GM12878 (cell line): ENCODE results near the gene RPUSD3. TPM values are rescaled to one million over a fixed set of nuclear protein-coding genes. Genes with fewer than 3 reads are reported as not detected.

Experiments used
- ATAC-seq: fragments of 200-7000 bp; cut with Tn5 transposase; 3 replicates; pipeline ENCODE4 v1.9.1; 2020; ENCODE audit warnings: mild to moderate bottlenecking, moderate library complexity
- BruUV-seq: library from RNA; stranded (reverse); fragments of 400-500 nt; replicated peaks from 2 replicates; lab custom pipeline; 2021; lab: Mats Ljungman, UMichigan
- CTCF ChIA-PET: fragments of 300-600 bp; sonication (Branson Sonifier 250); formaldehyde crosslinking; extraction: SDS; loops from one replicate; lab custom pipeline; 2021; ENCODE audit warnings: inconsistent platforms; lab: Yijun Ruan, JAX
- POLR2A ChIA-PET: fragments of 350-600 bp; formaldehyde crosslinking; extraction: SDS; loops from one replicate; lab custom pipeline; 2021; ENCODE audit warnings: inconsistent platforms; lab: Charles Lee
- RAD21 ChIA-PET: fragments of 300-600 bp; sonication (Branson Sonifier 250); formaldehyde crosslinking; loops from one replicate; lab custom pipeline; 2023; ENCODE audit warnings: antibody characterized with exemption; ENCODE audit not compliant: unreplicated experiment; lab: Charles Lee
- SMC1A ChIA-PET: fragments of 300-600 bp; sonication (Branson Sonifier 250); formaldehyde crosslinking; loops from one replicate; lab custom pipeline; 2023; ENCODE audit not compliant: unreplicated experiment, uncharacterized antibody; lab: Charles Lee
- DNase-seq: peaks from one replicate; pipeline ENCODE4 v3.0.0-alpha.2; 2011; ENCODE audit warnings: low read depth, low spot score
- FAIRE-seq: peaks from 3 replicates; lab custom pipeline; 2011; peaks lifted over from hg19 to GRCh38; lab: Jason Lieb, UNC
- H2AFZ ChIP-seq: 2 replicates; pipeline ENCODE4 v1.6.0; 2011; ENCODE audit warnings: low read depth, low read length, control low read depth; ENCODE audit not compliant: control insufficient read depth
- H3K27ac ChIP-seq: 2 replicates; pipeline ENCODE4 v1.5.1; 2011; ENCODE audit warnings: control low read depth; ENCODE audit not compliant: control insufficient read depth, insufficient read depth
- H3K27me3 ChIP-seq, 2 experiments: replicated peaks in 1 of 2; 2 replicates each; pipeline versions ENCODE4 v1.6.0 to v1.6.1; 2011; ENCODE audit warnings: low read length in 1 of 2; ENCODE audit not compliant: control insufficient read depth in 2 of 2, insufficient read depth in 2 of 2
- H3K36me3 ChIP-seq, 2 experiments: 2 replicates each; pipeline ENCODE4 v1.5.1; 2011; ENCODE audit warnings: low read length in 1 of 2; ENCODE audit not compliant: control insufficient read depth in 2 of 2, insufficient read depth in 2 of 2
- H3K4me1 ChIP-seq: 2 replicates; pipeline ENCODE4 v1.6.1; 2011; ENCODE audit warnings: mild to moderate bottlenecking, low read length, moderate library complexity, mixed read lengths; ENCODE audit not compliant: control insufficient read depth, insufficient read depth
- H3K4me2 ChIP-seq: 2 replicates; pipeline ENCODE4 v1.6.0; 2011; ENCODE audit warnings: control low read depth; ENCODE audit not compliant: control insufficient read depth, insufficient read depth
- H3K4me3 ChIP-seq: fragments of 200-600 bp; sonication (generic); 2 replicates; pipeline ENCODE4 v1.5.1; 2016
- H3K79me2 ChIP-seq: 2 replicates; pipeline ENCODE4 v1.6.0; 2011; ENCODE audit warnings: low read length; ENCODE audit not compliant: control insufficient read depth, insufficient read depth
- H3K9ac ChIP-seq: 2 replicates; pipeline ENCODE4 v1.8.0; 2011; ENCODE audit warnings: low read length, control low read depth, mixed read lengths; ENCODE audit not compliant: control insufficient read depth, insufficient read depth
- H3K9me3 ChIP-seq: replicated peaks from 3 replicates; pipeline ENCODE4 v1.5.1; 2011; ENCODE audit warnings: mild to moderate bottlenecking, low read length; ENCODE audit not compliant: control insufficient read depth, insufficient read depth
- H4K20me1 ChIP-seq: 2 replicates; pipeline ENCODE4 v1.6.0; 2011; ENCODE audit not compliant: control insufficient read depth, insufficient read depth
- ASH2L ChIP-seq: fragments of 300-600, 200-600 bp; sonication (generic); IDR thresholded peaks from 2 replicates; pipeline ENCODE4 v1.6.1; 2017; ENCODE audit warnings: low read depth, mild to moderate bottlenecking, borderline replicate concordance
- BACH1 ChIP-seq: fragments of 450-650 bp; IDR thresholded peaks from 2 replicates; pipeline ENCODE4 v1.6.1; 2017; ENCODE audit warnings: mild to moderate bottlenecking, borderline replicate concordance
- CHD4 ChIP-seq: fragments of 200-600 bp; sonication (generic); IDR thresholded peaks from 2 replicates; pipeline ENCODE4 v1.6.1; 2016; ENCODE audit warnings: mild to moderate bottlenecking
- CREM ChIP-seq: IDR thresholded peaks from 2 replicates; pipeline ENCODE4 v1.6.1; 2014; ENCODE audit warnings: antibody characterized with exemption, low read depth
- KDM1A ChIP-seq: fragments of 200-600 bp; sonication (generic); IDR thresholded peaks from 2 replicates; pipeline ENCODE4 v1.6.1; 2016; ENCODE audit warnings: borderline replicate concordance
- MYB ChIP-seq: fragments of 150-350 bp; IDR thresholded peaks from 2 replicates; pipeline ENCODE4 v1.6.1; 2014; ENCODE audit warnings: mild to moderate bottlenecking, low read depth, low read length, borderline replicate concordance
- NR2F1 ChIP-seq: fragments of 450-650 bp; conservative IDR thresholded peaks from 2 replicates; pipeline ENCODE4 v1.6.1; 2017; ENCODE audit warnings: mild to moderate bottlenecking
- POLR2A ChIP-seq: IDR thresholded peaks from 2 replicates; pipeline ENCODE4 v1.6.1; 2011; ENCODE audit warnings: low read depth, mild to moderate bottlenecking, low read length
- RAD21 ChIP-seq: IDR thresholded peaks from 2 replicates; pipeline ENCODE4 v1.6.1; 2011; ENCODE audit warnings: mild to moderate bottlenecking, low read depth, low read length, moderate library complexity; ENCODE audit not compliant: insufficient read depth
- SUPT20H ChIP-seq: IDR thresholded peaks from 2 replicates; pipeline ENCODE4 v1.6.1; 2011; ENCODE audit warnings: low read depth, mild to moderate bottlenecking, low read length, moderate library complexity, borderline replicate concordance; ENCODE audit not compliant: control insufficient read depth
- ZBED1 ChIP-seq: IDR thresholded peaks from 2 replicates; pipeline ENCODE4 v1.6.1; 2016; ENCODE audit warnings: borderline replicate concordance
- in situ Hi-C: fragments of 300-500 bp; cut with MboI; formaldehyde crosslinking; loops from 9 replicates; pipeline ENCODE4 v1.14.3; 2018; ENCODE audit warnings: mixed read lengths
- intact Hi-C: fragments of 100-400 bp; cut with micrococcal nuclease; formaldehyde crosslinking; loops from one replicate; pipeline ENCODE4 v1.14.2; 2022; ENCODE audit not compliant: unreplicated experiment
- polyA plus RNA-seq, 11 experiments: library from polyadenylated mRNA; depleted of rRNA in 4 of 11; unstranded in 6 of 11; stranded (reverse) in 5 of 11; fragments of >200 nt; fragmentation: Nextera tagmentation in 4 of 11; fragmentation: Illumina TruSeq in 1 of 11; extraction: Ambion mirVana in 4 of 11; extraction: Trizol in 1 of 11; gene quantifications; 1 replicate in 1 of 11; 2 replicates in 10 of 11; pipeline versions ENCODE4 v1.2.1 to v1.2.3, GENCODE V29; 2011 to 2016; ENCODE audit warnings: inconsistent platforms in 2 of 11, missing spikeins in 2 of 11, low read depth in 1 of 11
- total RNA-seq, 4 experiments: library from RNA; depleted of rRNA in 3 of 4; stranded (reverse); fragments of >200 nt in 3 of 4; fragmentation: Illumina TruSeq in 1 of 4; extraction: Trizol in 1 of 4; gene quantifications; 2 replicates each; pipeline versions ENCODE4 v1.2.1 to v1.2.3, GENCODE V29; 2013 to 2021
- TF ChIP-seq, protein P1 (sequence below): IDR thresholded peaks from 2 replicates; pipeline ENCODE4 v1.6.1; 2011; ENCODE audit warnings: low read depth, mild to moderate bottlenecking, low read length, moderate library complexity, borderline replicate concordance; ENCODE audit errors: extremely low read depth

The RPUSD3 gene
- total and polyA plus RNA-seq, 10 of the 15 experiments (the other 5 are each of a cell fraction or from before 2014, with no cell fraction given) = 6.4 to 72.9 (median 41.8) TPM

DNA sequence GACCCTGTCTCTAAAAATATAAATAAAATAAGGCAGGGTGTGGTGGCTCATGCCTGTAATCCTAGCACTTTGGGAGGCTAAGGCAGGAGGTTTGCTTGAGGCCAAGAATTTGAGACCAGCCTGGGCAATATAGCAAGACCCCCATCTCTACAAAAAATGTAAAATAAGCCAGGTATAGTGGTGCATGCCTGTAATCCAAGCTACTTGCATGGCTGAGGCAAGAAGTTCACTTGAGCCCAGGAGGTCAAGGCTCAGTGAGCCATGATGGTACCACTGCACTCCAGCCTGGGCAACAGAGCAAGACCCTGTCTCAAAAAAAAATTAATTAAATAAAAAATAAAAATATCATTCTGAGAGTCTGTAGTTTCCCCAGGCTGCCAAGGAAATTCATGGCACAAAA lies 42.5 kb upstream of the RPUSD3 start:
- SMC1A ChIA-PET = no interaction called here
- no peak for ATAC-seq
- Histone ChIP-seq H2AFZ (no peak overlapping the region), H3K4me2 (no peak overlapping the region), H3K27me3 (no peaks in the 10 kb centered on the region), H3K4me1 (no peaks in the 10 kb centered on the region), H3K27ac (no peak overlapping the region), H3K9ac (no peak overlapping the region), H3K9me3 (no peaks in the 10 kb centered on the region), H3K79me2 (peaks cover 12% of the 10 kb centered on the region), H3K4me3 (no peak overlapping the region), H4K20me1 (no peaks in the 10 kb centered on the region), H3K36me3 (no peaks in the 10 kb centered on the region)
- in situ Hi-C loops = no loop called here
- BruUV-seq = no TSS peak
- no peak for DNase-seq
- intact Hi-C loops = no loop called here
- POLR2A ChIA-PET = no interaction called here
- CTCF ChIA-PET = no interaction called here
- TF ChIP-seq KDM1A (no peak), BACH1 (no peak), MYB (no peak), CREM (no peak), ZBED1 (no peak), CHD4 (no peak), RAD21 (no peak), SUPT20H (no peak), POLR2A (no peak), ASH2L (no peak), NR2F1 (no peak)
- TF ChIP-seq, protein P1, sequence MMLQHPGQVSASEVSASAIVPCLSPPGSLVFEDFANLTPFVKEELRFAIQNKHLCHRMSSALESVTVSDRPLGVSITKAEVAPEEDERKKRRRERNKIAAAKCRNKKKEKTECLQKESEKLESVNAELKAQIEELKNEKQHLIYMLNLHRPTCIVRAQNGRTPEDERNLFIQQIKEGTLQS = no peak
- no peak for FAIRE-seq
- RAD21 ChIA-PET = no interaction called here
